IPS-18a (cell line): ENCODE measurements around the gene NFATC2.

Experiments used
- H3K27ac ChIP-seq: one replicate; pipeline ENCODE4 v1.5.1; 2013; ENCODE audit warnings: low read length
- H3K27me3 ChIP-seq: one replicate; pipeline ENCODE4 v1.6.1; 2013; ENCODE audit warnings: mild to moderate bottlenecking, low read length; ENCODE audit not compliant: control insufficient read depth, insufficient read depth
- H3K36me3 ChIP-seq: one replicate; pipeline ENCODE4 v1.6.1; 2013; ENCODE audit warnings: low read depth, low read length; ENCODE audit not compliant: control insufficient read depth
- H3K4me1 ChIP-seq: one replicate; pipeline ENCODE4 v1.6.1; 2013; ENCODE audit warnings: low read depth, low read length; ENCODE audit not compliant: control insufficient read depth
- H3K4me3 ChIP-seq: one replicate; pipeline ENCODE4 v1.5.1; 2013; ENCODE audit warnings: low read length
- H3K9ac ChIP-seq: one replicate; pipeline ENCODE4 v1.6.1; 2013; ENCODE audit warnings: mild to moderate bottlenecking, low read length, moderate library complexity
- H3K9me3 ChIP-seq: one replicate; pipeline ENCODE4 v1.6.1; 2013; ENCODE audit warnings: low read depth, low read length; ENCODE audit not compliant: control insufficient read depth

Gene NFATC2

DNA sequence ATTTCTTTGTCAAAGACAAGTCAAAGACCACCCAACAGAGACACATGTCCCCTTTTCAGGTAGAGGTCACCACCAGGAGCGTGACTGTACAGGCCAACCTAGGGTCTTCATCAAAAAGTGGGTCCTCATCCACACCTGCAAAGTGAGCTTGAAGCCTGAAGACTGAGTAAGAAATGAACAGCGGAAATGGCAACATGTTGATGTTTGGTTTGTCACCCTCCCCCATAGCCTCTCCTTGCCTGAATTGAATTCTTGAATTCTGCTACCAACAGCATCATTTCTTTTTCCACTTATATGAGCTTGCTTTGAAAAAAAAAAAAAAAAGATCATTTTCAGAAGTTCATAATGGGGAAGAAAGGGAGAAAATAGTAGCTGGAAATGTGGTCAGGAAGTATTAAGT, 104.4 kb downstream of the NFATC2 start:
- Histone ChIP-seq H3K27me3 (no peaks in the 10 kb centered on the region), H3K27ac (no peak overlapping the region), H3K9ac (no peak overlapping the region), H3K9me3 (no peaks in the 10 kb centered on the region), H3K36me3 (no peaks in the 10 kb centered on the region), H3K4me1 (no peaks in the 10 kb centered on the region), H3K4me3 (no peak overlapping the region)

DNA sequence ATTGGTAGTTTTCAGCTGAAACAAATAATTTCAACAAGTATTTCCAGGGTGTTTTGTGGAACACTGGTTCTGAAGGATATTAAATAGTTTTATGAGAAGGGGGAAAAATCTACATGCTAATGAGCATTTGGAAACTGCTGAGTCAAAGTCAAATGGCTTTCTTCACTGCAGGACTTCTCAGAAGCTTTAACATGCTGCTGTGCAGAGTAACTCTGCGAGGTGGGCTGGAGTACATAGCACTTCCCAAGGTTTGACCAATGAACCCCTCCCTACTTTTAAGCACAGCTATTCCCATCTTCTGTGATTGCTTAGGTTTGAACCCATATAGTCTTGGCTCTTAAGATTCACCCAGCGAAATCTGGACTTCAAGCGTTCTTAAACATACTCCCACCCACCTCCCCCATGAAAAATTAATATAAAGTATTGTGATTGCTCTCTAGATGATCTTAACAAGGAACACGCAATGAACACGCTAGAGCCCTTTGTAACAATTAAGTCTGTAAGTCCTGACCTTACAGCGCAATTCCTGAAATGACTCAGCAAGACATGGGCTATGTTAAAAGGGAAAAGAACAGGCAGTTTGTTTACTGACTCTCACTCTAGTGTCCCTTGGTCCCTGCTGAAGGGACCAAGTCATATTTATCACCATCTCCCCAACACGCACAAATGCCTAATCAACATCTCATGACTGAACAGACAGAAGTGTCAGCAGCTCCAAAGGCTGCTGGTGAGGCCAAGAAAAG, 105.2 kb downstream of the NFATC2 start:
- H3K27me3 ChIP-seq: no peaks in the 10 kb centered on the region
- no peaks in the 10 kb centered on the region for H3K4me1 ChIP-seq
- no peaks in the 10 kb centered on the region for H3K9me3 ChIP-seq
- H3K9ac ChIP-seq: no peak overlapping the region
- no peak overlapping the region for H3K4me3 ChIP-seq
- no peaks in the 10 kb centered on the region for H3K36me3 ChIP-seq
- no peak overlapping the region for H3K27ac ChIP-seq

DNA sequence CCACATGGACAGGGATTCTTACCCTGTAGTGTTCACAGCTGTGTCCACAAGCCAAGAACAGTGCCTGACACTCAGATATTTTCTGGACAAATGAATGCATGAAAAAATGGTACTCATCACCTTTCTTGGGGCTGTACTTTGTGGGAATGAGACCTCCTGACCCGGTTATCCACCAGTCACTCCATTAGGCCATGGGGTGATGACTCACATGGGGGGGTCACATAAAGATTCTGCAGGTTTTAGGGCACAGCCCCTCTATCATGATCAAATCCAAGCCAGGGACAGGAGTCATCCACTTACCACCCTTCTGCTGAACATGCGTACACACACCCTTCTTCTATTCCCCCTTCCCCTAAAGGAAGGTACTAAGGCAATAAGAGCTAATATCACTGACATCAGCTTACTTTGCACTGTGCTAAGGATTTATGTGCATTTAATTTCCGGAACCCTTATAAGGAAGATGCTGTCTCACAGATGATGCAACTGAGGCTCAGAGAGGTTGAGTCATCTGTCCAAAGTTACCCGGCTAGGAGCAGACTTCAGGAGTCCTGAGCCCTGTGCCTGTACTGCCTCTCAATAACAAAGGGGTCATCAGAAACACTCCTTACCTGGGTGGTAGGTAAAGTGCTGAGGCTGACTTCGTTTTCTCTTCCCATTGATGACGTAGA, 107.8 kb downstream of the NFATC2 start:
- Histone ChIP-seq H3K36me3 (no peaks in the 10 kb centered on the region), H3K27me3 (no peaks in the 10 kb centered on the region), H3K9me3 (no peaks in the 10 kb centered on the region)

DNA sequence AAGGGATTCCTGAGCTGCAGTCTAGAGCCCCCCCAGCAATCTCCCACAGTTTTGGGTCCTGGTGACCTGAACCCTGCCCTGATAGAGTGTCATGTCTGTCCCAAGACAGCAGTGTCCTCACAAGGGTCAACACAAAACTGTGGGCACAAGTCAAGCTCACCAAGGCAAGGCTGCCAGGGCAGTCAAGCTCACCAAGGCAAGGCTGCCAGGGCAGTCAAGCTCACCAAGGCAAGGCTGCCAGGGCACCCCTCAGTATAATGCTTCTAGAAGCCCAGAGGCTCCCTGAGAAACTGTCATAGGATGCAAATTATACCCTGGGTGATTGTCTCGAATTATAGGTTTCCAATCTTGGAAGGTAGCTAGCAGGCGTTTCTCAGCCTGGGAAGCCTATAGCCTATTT, 108.5 kb downstream of the NFATC2 start:
- Histone ChIP-seq H3K27me3 (no peaks in the 10 kb centered on the region), H3K9ac (no peak overlapping the region), H3K9me3 (no peaks in the 10 kb centered on the region), H3K36me3 (no peaks in the 10 kb centered on the region), H3K4me3 (no peak overlapping the region), H3K4me1 (peaks cover 3% of the 10 kb centered on the region), H3K27ac (no peak overlapping the region)

More for the DNA sequence above, 107.8 kb downstream of the NFATC2 start:
- H3K9ac ChIP-seq: no peak overlapping the region
- no peak overlapping the region for H3K4me3 ChIP-seq
- no peak overlapping the region for H3K27ac ChIP-seq
- peaks cover 3% of the 10 kb centered on the region for H3K4me1 ChIP-seq

DNA sequence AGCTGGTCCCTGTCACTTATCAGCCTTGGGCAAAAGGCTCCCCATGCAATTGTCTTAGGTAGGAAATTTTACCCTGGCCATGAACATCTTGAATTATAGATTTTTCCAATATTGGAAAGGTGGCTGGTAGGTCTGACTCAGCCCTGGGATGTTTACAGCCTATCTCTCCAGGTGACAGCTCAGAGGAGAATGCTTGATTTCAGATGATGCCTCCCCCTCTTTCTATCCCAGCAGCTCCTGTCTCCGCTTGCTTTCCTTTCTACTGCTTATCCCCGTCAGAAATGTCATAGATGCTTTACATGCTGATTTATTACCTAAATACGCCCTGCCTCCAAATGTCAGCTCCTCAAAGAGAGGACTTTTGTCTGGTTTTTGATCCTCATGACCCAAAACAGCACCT, 109.6 kb downstream of the NFATC2 start:
- Histone ChIP-seq H3K4me3 (no peak overlapping the region), H3K9me3 (no peaks in the 10 kb centered on the region), H3K27me3 (no peaks in the 10 kb centered on the region), H3K27ac (no peak overlapping the region), H3K36me3 (no peaks in the 10 kb centered on the region), H3K9ac (no peak overlapping the region), H3K4me1 (peaks cover 3% of the 10 kb centered on the region)

DNA sequence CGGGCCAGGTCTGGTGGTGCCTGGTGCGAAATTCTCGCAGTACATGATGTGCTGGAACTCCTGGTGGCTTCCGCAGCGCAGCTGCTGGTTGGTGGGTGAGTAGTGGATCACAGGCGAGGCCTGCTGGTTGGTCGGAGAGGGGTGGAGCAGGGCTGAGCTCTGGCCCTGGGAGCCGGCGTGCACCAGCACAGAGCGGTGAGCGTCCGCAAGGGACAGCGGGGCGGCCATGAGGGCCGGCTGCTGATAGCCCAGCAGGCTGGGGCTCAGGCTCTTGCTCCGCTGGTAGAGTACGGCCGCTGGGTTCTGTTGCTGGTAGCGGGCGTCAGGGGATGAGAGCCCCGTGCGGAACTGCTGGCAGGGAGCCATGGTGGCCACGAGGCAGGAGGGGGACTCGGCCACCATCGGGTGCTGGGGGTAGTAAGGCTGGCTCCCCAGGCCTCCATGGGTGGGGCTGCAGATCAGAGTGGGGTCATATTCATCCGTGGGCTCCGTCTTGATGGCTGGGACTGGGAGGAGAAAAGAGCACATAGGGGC, 110.2 kb downstream of the NFATC2 start:
- Histone ChIP-seq H3K4me3 (no peak overlapping the region), H3K9me3 (no peaks in the 10 kb centered on the region), H3K4me1 (peaks cover 3% of the 10 kb centered on the region), H3K9ac (no peak overlapping the region), H3K27me3 (no peaks in the 10 kb centered on the region), H3K27ac (no peak overlapping the region), H3K36me3 (no peaks in the 10 kb centered on the region)

DNA sequence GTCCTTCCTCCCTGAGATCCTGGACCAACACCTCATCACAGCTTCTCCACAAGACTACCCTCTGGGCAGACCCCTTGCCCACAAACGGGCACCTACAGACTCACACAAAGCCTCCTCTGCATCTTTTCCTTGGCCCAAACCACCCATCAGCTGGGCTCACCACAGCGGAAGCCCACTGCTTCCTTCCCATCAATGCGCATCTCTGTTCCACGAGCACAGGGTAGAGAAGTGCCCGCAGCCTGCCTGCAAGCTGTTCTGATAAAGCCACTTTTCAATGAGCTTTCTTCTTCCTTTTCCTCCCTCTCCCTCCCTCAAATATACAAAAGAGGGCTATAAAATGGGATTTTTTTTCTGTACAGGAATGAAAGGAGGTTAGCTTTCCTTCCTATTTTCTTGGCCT, 111.2 kb downstream of the NFATC2 start:
- Histone ChIP-seq H3K27me3 (no peaks in the 10 kb centered on the region), H3K4me1 (peaks cover 3% of the 10 kb centered on the region), H3K4me3 (no peak overlapping the region), H3K36me3 (no peaks in the 10 kb centered on the region), H3K9me3 (no peaks in the 10 kb centered on the region), H3K27ac (no peak overlapping the region), H3K9ac (no peak overlapping the region)

DNA sequence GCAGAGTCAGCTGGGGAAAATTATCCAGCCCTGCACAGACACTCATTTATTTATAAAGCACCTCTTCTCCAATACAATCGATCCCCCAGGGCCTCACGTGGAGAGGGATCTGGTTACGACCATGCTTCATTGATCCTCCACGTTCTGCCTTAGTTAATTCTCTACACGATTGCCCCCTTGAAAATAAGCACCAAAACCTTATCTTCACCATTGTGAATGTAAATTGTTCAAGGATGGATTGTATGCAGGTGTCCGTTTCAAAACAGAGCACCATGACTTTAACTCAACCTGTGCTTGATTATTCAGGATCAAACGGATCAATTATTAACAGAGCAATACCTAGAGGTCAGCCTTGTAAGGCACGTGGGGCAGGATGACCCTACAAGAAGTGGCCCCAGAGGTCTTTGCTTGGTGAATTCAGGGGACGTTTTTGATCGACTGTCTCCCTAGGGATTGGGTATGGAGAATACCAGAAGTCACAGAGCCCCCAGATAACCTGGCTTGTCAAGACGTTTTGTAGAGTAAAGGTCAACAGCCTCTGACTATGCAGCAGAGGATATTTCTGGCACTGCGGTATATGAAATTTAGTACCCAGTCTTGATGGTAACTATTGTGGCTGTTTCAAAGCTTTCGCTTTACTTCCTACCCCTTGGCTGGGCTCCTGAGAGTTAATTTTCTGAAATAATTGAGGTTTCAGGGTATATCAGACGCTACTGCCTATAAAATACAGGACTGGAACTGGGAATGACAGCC, 112.1 kb downstream of the NFATC2 start:
- no peak overlapping the region for H3K9ac ChIP-seq

DNA sequence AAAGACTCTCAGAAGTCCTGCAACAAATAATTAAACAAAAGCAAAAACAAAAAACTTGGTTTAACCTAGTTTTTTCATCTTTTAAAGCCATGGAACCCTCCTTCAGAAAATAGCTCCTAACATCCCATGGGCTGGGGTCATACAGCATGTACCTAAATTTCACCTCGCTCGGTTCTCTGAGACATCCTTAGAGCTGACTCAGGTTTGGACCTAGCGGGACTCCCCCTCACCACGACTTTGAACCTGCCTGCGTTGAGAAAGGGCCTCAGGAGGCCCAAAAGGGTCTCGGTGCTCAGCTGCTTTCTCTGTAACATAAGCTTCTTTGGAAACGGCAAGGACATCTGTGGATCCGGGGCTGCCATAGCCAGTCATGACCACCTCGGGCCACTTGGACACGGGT, 112.8 kb downstream of the NFATC2 start:
- Histone ChIP-seq H3K27me3 (no peaks in the 10 kb centered on the region), H3K36me3 (no peaks in the 10 kb centered on the region), H3K9ac (no peak overlapping the region), H3K27ac (no peak overlapping the region), H3K9me3 (no peaks in the 10 kb centered on the region), H3K4me3 (no peak overlapping the region), H3K4me1 (peaks cover 9% of the 10 kb centered on the region)

More for the DNA sequence above, 112.1 kb downstream of the NFATC2 start:
- Histone ChIP-seq H3K27ac (no peak overlapping the region), H3K27me3 (no peaks in the 10 kb centered on the region), H3K36me3 (no peaks in the 10 kb centered on the region), H3K4me1 (peaks cover 6% of the 10 kb centered on the region), H3K4me3 (no peak overlapping the region), H3K9me3 (no peaks in the 10 kb centered on the region)

DNA sequence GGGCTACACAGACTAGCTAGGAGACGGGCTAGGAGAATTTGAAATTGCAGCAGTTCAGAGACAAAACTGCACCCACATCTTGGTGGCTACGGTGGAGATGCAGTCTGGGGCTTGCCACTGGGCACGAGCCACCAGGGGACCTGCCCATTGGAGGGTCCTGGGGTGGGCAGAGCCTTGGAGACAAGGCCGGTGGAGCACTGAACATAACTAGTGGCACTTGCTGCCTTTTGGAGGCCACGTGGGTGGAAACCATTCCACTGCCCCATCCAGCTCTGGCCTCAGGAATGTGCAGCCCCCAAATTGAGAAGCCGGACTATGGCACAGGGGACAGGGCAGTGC, 113.4 kb downstream of the NFATC2 start:
- Histone ChIP-seq H3K36me3 (no peaks in the 10 kb centered on the region), H3K4me3 (no peak overlapping the region), H3K4me1 (peaks cover 15% of the 10 kb centered on the region), H3K27ac (no peak overlapping the region), H3K9me3 (no peaks in the 10 kb centered on the region), H3K9ac (no peak overlapping the region), H3K27me3 (no peaks in the 10 kb centered on the region)

DNA sequence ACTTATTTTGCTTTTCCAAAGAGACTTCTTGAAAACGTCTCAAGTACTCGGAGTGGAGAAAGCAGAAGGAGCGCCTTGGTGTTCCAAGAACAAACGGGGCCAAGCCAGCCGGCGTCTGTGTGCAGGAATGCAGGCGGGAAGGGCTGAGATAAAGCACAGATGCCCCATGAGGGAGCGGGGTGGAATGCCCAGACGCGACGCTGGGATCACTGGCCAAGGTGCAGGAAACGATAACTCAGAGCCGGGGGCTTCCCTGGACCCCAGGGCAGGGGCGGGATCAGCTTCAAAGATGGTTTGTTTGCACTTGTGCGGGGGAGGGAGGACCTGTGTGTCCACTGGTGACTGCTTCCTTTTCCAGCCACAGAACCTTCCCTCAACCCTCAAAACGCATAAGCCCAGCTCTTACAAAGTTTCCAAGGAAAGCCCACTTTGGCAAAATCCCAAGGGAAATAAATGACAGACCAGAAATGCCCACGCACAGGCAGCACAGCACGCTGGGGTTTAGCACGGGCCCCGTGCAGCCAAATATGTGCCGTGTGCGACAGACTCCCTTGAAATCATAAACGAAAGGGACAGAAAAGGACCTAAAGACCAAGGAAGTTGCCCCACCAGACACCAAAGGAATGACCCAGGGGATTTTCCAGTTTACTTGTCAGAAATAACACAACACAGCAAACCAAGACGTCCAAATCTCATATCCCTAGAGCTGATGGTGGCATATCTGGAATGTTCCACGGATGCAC, 113.9 kb downstream of the NFATC2 start:
- no peaks in the 10 kb centered on the region for H3K36me3 ChIP-seq
- H3K4me1 ChIP-seq: peaks cover 20% of the 10 kb centered on the region
- H3K9me3 ChIP-seq: no peaks in the 10 kb centered on the region
- H3K4me3 ChIP-seq: no peak overlapping the region
- no peak overlapping the region for H3K9ac ChIP-seq
- H3K27ac ChIP-seq: no peak overlapping the region
- H3K27me3 ChIP-seq: no peaks in the 10 kb centered on the region
